Common myeloid progenitor, CD34-positive (primary cell): Measurements from ENCODE around the gene NLGN2.

Experiments
- CTCF ChIA-PET: fragments of 350-600 bp; sonication (Branson Sonifier 250); formaldehyde crosslinking; loops from one replicate; lab custom pipeline; 2021; ENCODE audit warnings: antibody characterized with exemption; lab: Charles Lee
- POLR2A ChIA-PET: fragments of 350-600 bp; sonication (Branson Sonifier 250); formaldehyde crosslinking; loops from one replicate; lab custom pipeline; 2021; ENCODE audit warnings: antibody characterized with exemption; lab: Charles Lee
- DNase-seq, 3 donors: peaks; one replicate each; pipeline versions ENCODE4 v3.0.0 to v3.0.0-alpha.2; 2013
- H3K27ac ChIP-seq, 2 experiments: 1 replicate in 1 of 2; 2 replicates in 1 of 2; pipeline ENCODE4 v1.7.0; 2013; ENCODE audit warnings: inconsistent platforms in 2 of 2, low read length in 2 of 2, mild to moderate bottlenecking in 2 of 2, low read depth in 1 of 2, moderate library complexity in 1 of 2; ENCODE audit not compliant: severe bottlenecking in 2 of 2, insufficient read depth in 1 of 2, poor library complexity in 1 of 2
- H3K27me3 ChIP-seq, 5 experiments: replicated peaks in 2 of 5; 1 replicate in 3 of 5; 2 replicates in 2 of 5; pipeline versions ENCODE4 v1.6.1 to v1.7.0; 2013; ENCODE audit warnings: low read length in 4 of 5, mild to moderate bottlenecking in 2 of 5, moderate library complexity in 2 of 5, inconsistent platforms in 1 of 5; ENCODE audit not compliant: insufficient read depth in 5 of 5, control insufficient read depth in 4 of 5
- H3K36me3 ChIP-seq, 4 experiments: 1 replicate in 2 of 4; 2 replicates in 2 of 4; pipeline versions ENCODE4 v1.6.1 to v1.7.0; 2013; ENCODE audit warnings: low read length in 3 of 4, control low read depth in 1 of 4, mild to moderate bottlenecking in 1 of 4; ENCODE audit not compliant: control insufficient read depth in 4 of 4, insufficient read depth in 4 of 4
- H3K4me1 ChIP-seq, 4 experiments: 1 replicate in 3 of 4; 2 replicates in 1 of 4; pipeline versions ENCODE4 v1.6.1 to v1.7.1; 2013; ENCODE audit warnings: low read length in 3 of 4, mild to moderate bottlenecking in 3 of 4, control low read depth in 1 of 4, inconsistent platforms in 1 of 4, moderate library complexity in 1 of 4; ENCODE audit not compliant: control insufficient read depth in 4 of 4, insufficient read depth in 4 of 4; ENCODE audit errors: control extremely low read depth in 1 of 4
- H3K4me3 ChIP-seq, 7 experiments: 1 replicate in 4 of 7; 2 replicates in 3 of 7; pipeline versions ENCODE4 v1.5.1 to v1.7.0; 2013; ENCODE audit warnings: mild to moderate bottlenecking in 7 of 7, low read length in 6 of 7, moderate library complexity in 6 of 7, inconsistent platforms in 2 of 7, low read depth in 2 of 7, control low read depth in 1 of 7; ENCODE audit not compliant: insufficient read depth in 4 of 7, control insufficient read depth in 1 of 7; ENCODE audit errors: extremely low read depth in 1 of 7
- H3K9me3 ChIP-seq, 5 experiments: 1 replicate in 4 of 5; 2 replicates in 1 of 5; pipeline versions ENCODE4 v1.6.1 to v1.7.1; 2013; ENCODE audit warnings: low read length in 4 of 5, mild to moderate bottlenecking in 2 of 5, inconsistent platforms in 1 of 5, low read depth in 1 of 5, moderate library complexity in 1 of 5; ENCODE audit not compliant: control insufficient read depth in 4 of 5, insufficient read depth in 2 of 5; ENCODE audit errors: control extremely low read depth in 1 of 5
- WGBS: methylation state at CpG from one replicate; pipeline ENCODE4 v1.1.5; 2013; ENCODE audit not compliant: insufficient coverage; 5-methylcytosine and 5-hydroxymethylcytosine counted together

Gene NLGN2

GRCh38 chr17:7405350-7406234 lies 2.1 kb upstream of the NLGN2 start:
- H3K36me3 ChIP-seq = peaks cover 0 to 4% (median under 1%) of the 10 kb centered on the region in 4 experiments
- peaks cover 0 to 5% (median 4%) of the 10 kb centered on the region in 5 experiments for H3K27me3 ChIP-seq
- H3K27ac ChIP-seq = no peak overlapping the region
- WGBS = 22% methylated on average over 25 of the region's 38 CpGs
- no peaks in the 10 kb centered on the region for H3K9me3 ChIP-seq
- H3K4me1 ChIP-seq = peaks cover 0 to 36% (median 25%) of the 10 kb centered on the region in 4 experiments
- CTCF ChIA-PET = interaction anchor here (1.0 to 1.5 kb wide), 2 partner anchors 29 to 283 kb away, joined by 3 read pairs; partner anchors contain the start of gene TMEM102
- DNase-seq = no peak
- POLR2A ChIA-PET = no interaction called here
- peak overlapping the region; percentile 20 to 93 (median 82) for H3K4me3 ChIP-seq

- peaks cover 0 to 36% (median 25%) of the 10 kb centered on the region in 4 experiments for H3K4me1 ChIP-seq
- H3K36me3 ChIP-seq = peaks cover 0 to 2% (median 0%) of the 10 kb centered on the region in 4 experiments
- H3K9me3 ChIP-seq = no peaks in the 10 kb centered on the region
- ChIA-PET CTCF (interaction anchor here (1.0 to 1.5 kb wide), 5 partner anchors 8 to 283 kb away, joined by 3 read pairs; partner anchors contain the start of gene TMEM102), POLR2A (no interaction called here)
- no peak for DNase-seq
- 85% methylated on average over 3 of the region's 12 CpGs for WGBS
- peaks cover 0 to 5% (median 4%) of the 10 kb centered on the region in 5 experiments for H3K27me3 ChIP-seq
- H3K4me3 ChIP-seq = no peak overlapping the region
- H3K27ac ChIP-seq = no peak overlapping the region
Measured at GRCh38 chr17:7406235-7406825, 1.3 kb upstream of the NLGN2 start.

DNA sequence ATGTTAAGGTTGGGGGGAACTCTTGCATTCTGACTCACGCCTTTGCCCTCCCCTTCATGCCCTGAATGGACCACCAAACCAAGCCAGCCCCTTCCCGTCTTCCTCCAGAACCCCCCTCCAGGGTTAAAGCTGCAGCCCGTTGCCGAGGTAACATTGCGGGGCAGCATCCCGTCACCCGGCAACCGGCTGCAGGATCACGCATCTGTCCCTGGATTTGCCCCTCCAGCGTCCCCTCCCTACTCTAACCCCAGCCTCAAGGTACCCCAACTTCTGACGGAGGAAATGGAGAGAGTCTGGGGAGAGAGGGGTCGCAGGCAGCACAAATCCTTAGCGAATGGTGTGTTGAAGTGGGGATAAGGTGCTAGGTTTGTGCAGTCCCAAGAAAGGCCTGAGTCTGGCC lies 563 bp upstream of the NLGN2 start:
- CTCF ChIA-PET = interaction anchor here (1.0 to 1.4 kb wide), 5 partner anchors 8 to 182 kb away, joined by 3 to 4 read pairs (median 3); no protein-coding TSS in a partner anchor
- peaks cover 0 to 36% (median 25%) of the 10 kb centered on the region in 4 experiments for H3K4me1 ChIP-seq
- peaks cover 0 to 2% (median 0%) of the 10 kb centered on the region in 4 experiments for H3K36me3 ChIP-seq
- H3K4me3 ChIP-seq = no peak overlapping the region
- no peak overlapping the region for H3K27ac ChIP-seq
- POLR2A ChIA-PET = no interaction called here
- no peaks in the 10 kb centered on the region for H3K9me3 ChIP-seq
- 93% methylated on average over 4 of the region's 13 CpGs for WGBS
- H3K27me3 ChIP-seq = peaks cover 0 to 5% (median 4%) of the 10 kb centered on the region in 5 experiments
- no peak for DNase-seq

DNA sequence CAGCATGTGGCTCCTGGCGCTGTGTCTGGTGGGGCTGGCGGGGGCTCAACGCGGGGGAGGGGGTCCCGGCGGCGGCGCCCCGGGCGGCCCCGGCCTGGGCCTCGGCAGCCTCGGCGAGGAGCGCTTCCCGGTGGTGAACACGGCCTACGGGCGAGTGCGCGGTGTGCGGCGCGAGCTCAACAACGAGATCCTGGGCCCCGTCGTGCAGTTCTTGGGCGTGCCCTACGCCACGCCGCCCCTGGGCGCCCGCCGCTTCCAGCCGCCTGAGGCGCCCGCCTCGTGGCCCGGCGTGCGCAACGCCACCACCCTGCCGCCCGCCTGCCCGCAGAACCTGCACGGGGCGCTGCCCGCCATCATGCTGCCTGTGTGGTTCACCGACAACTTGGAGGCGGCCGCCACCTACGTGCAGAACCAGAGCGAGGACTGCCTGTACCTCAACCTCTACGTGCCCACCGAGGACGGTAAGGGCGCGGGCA lies 645 bp downstream of the NLGN2 start:
- DNase-seq = peak; percentile 36 to 58 (median 55)
- no peak overlapping the region for H3K27ac ChIP-seq
- H3K36me3 ChIP-seq = peaks cover 0 to 2% (median 0%) of the 10 kb centered on the region in 4 experiments
- WGBS = 86% methylated on average over 51 of the region's 58 CpGs
- peaks cover 0 to 5% (median 4%) of the 10 kb centered on the region in 5 experiments for H3K27me3 ChIP-seq
- no peaks in the 10 kb centered on the region for H3K9me3 ChIP-seq
- peak overlapping the region in 2 of 7 experiments; percentile 16 to 51 for H3K4me3 ChIP-seq
- ChIA-PET POLR2A (no interaction called here), CTCF (interaction anchor here (1.4 to 1.5 kb wide), 2 partner anchors 20 to 27 kb away, joined by 3 to 6 read pairs; partner anchors contain the start of gene TMEM102)
- peaks cover 0 to 30% (median 18%) of the 10 kb centered on the region in 4 experiments for H3K4me1 ChIP-seq

GRCh38 chr17:7408863-7409262 lies 1.2 kb downstream of the NLGN2 start:
- DNase-seq = no peak
- Histone ChIP-seq H3K4me3 (peak overlapping the region in 1 of 7 experiments; percentile 51), H3K27ac (no peak overlapping the region), H3K27me3 (peaks cover 0 to 5% (median 4%) of the 10 kb centered on the region in 5 experiments), H3K4me1 (peaks cover 0 to 27% (median 14%) of the 10 kb centered on the region in 4 experiments), H3K9me3 (no peaks in the 10 kb centered on the region), H3K36me3 (peaks cover 0 to 2% (median 0%) of the 10 kb centered on the region in 4 experiments)
- 100% methylated on average over 6 of the region's 6 CpGs for whole genome bisulfite sequencing
- CTCF ChIA-PET = interaction anchor here (1.5 kb wide), 1 partner anchor 27 kb away, joined by 6 read pairs; the partner anchor contains the start of gene TMEM102
- POLR2A ChIA-PET = interaction anchor here (1.0 kb wide), 1 partner anchor 29 kb away, joined by 3 read pairs; no protein-coding TSS in a partner anchor

- H3K4me1 ChIP-seq = peaks cover 0 to 27% (median 14%) of the 10 kb centered on the region in 4 experiments
- ChIA-PET POLR2A (interaction anchor here (1.0 kb wide), 1 partner anchor 29 kb away, joined by 3 read pairs; no protein-coding TSS in a partner anchor), CTCF (interaction anchor here (1.5 kb wide), 1 partner anchor 26 kb away, joined by 6 read pairs; the partner anchor contains the start of gene TMEM102)
Measured at GRCh38 chr17:7409716-7410115, 2.1 kb downstream of the NLGN2 start.

More at GRCh38 chr17:7409716-7410115, 2.1 kb downstream of the NLGN2 start:
- H3K9me3 ChIP-seq = no peaks in the 10 kb centered on the region
- no peak for DNase-seq
- peaks cover 0 to 2% (median 0%) of the 10 kb centered on the region in 4 experiments for H3K36me3 ChIP-seq
- H3K4me3 ChIP-seq = no peak overlapping the region
- 96% methylated on average over 6 of the region's 6 CpGs for WGBS
- no peak overlapping the region for H3K27ac ChIP-seq
- peaks cover 0 to 5% (median 4%) of the 10 kb centered on the region in 5 experiments for H3K27me3 ChIP-seq
